Peyer's patch (tissue), 4 donors: Measurements from ENCODE around the gene EML4.

Experiments
- CTCF ChIP-seq, 6 experiments: fragments of 450-650 bp in 4 of 6; fragments of 200-600 bp in 2 of 6; sonication (generic) in 1 of 6; IDR thresholded peaks; one replicate each; pipeline ENCODE4 v1.5.1; 2017 to 2019; ENCODE audit warnings: antibody characterized with exemption in 6 of 6, mild to moderate bottlenecking in 3 of 6, moderate library complexity in 1 of 6
- POLR2A ChIP-seq, 2 donors: fragments of 450-650 bp; IDR thresholded peaks; one replicate each; pipeline ENCODE4 v1.5.1; 2017; ENCODE audit warnings: antibody characterized with exemption in 2 of 2, mild to moderate bottlenecking in 2 of 2, moderate library complexity in 2 of 2

- TF ChIP-seq CTCF (IDR thresholded peaks at IDR 0.05) (no peak), POLR2A (IDR thresholded peaks at IDR 0.05) (no peak)
Measured at GRCh38 chr2:42328923-42329322, 159.8 kb downstream of the EML4 start.
